Mesendoderm (in vitro differentiated cells): ENCODE measurements around the gene PTTG2.

Experiments
- DNase-seq: peaks from one replicate; pipeline ENCODE4 v3.0.0; 2013
- H2AK5ac ChIP-seq: 2 replicates; pipeline ENCODE4 v1.6.1; 2013; ENCODE audit warnings: low read length, inconsistent platforms
- H2BK120ac ChIP-seq: 2 replicates; pipeline ENCODE4 v1.6.1; 2013; ENCODE audit warnings: low read depth, mild to moderate bottlenecking, low read length, moderate library complexity, mixed read lengths
- H2BK15ac ChIP-seq: replicated peaks from 2 replicates; pipeline ENCODE4 v1.6.1; 2013; ENCODE audit warnings: low read depth, mild to moderate bottlenecking, moderate library complexity
- H2BK5ac ChIP-seq: 2 replicates; pipeline ENCODE4 v1.6.1; 2013; ENCODE audit warnings: low read length, inconsistent platforms
- H3K18ac ChIP-seq: 2 replicates; pipeline ENCODE4 v1.6.1; 2013; ENCODE audit warnings: mild to moderate bottlenecking, low read length, mixed read lengths
- H3K23ac ChIP-seq: one replicate; pipeline ENCODE4 v1.6.1; 2013; ENCODE audit warnings: low read length
- H3K27ac ChIP-seq: 2 replicates; pipeline ENCODE4 v1.5.1; 2013; ENCODE audit warnings: low read depth, mild to moderate bottlenecking, inconsistent platforms, low read length, moderate library complexity
- H3K27me3 ChIP-seq: 2 replicates; pipeline ENCODE4 v1.6.1; 2013; ENCODE audit warnings: low read length, control low read depth, mild to moderate bottlenecking, inconsistent platforms; ENCODE audit not compliant: insufficient read depth, poor library complexity
- H3K36me3 ChIP-seq: 2 replicates; pipeline ENCODE4 v1.6.1; 2013; ENCODE audit warnings: low read length, inconsistent platforms; ENCODE audit not compliant: control insufficient read depth, insufficient read depth
- H3K4ac ChIP-seq: one replicate; pipeline ENCODE4 v1.6.1; 2013; ENCODE audit warnings: low read depth, mild to moderate bottlenecking, low read length, moderate library complexity
- H3K4me1 ChIP-seq: 2 replicates; pipeline ENCODE4 v1.6.1; 2013; ENCODE audit warnings: low read depth, low read length, inconsistent platforms; ENCODE audit not compliant: control insufficient read depth
- H3K4me2 ChIP-seq: 2 replicates; pipeline ENCODE4 v1.6.1; 2013; ENCODE audit warnings: low read length
- H3K4me3 ChIP-seq: 2 replicates; pipeline ENCODE4 v1.5.1; 2013; ENCODE audit warnings: mild to moderate bottlenecking, low read length
- H3K56ac ChIP-seq: one replicate; pipeline ENCODE4 v1.6.1; 2013; ENCODE audit warnings: low read length
- H3K79me1 ChIP-seq: 2 replicates; pipeline ENCODE4 v1.6.1; 2013; ENCODE audit warnings: low read length, inconsistent platforms
- H3K79me2 ChIP-seq: 2 replicates; pipeline ENCODE4 v1.6.1; 2013; ENCODE audit warnings: mild to moderate bottlenecking, low read length; ENCODE audit not compliant: control insufficient read depth, insufficient read depth
- H3K9ac ChIP-seq: 2 replicates; pipeline ENCODE4 v1.6.1; 2013; ENCODE audit warnings: low read length, inconsistent platforms
- H4K5ac ChIP-seq: one replicate; pipeline ENCODE4 v1.6.1; 2013; ENCODE audit warnings: low read length
- H4K8ac ChIP-seq: one replicate; pipeline ENCODE4 v1.6.1; 2013; ENCODE audit warnings: low read depth, mild to moderate bottlenecking, control low read depth, low read length, moderate library complexity
- WGBS: extraction: QIAGEN DNeasy Blood & Tissue Kit; methylation state at CpG from one replicate; pipeline ENCODE4 v1.1.7; 2013; ENCODE audit warnings: low lambda C conversion rate, missing lambda C conversion rate; ENCODE audit not compliant: insufficient coverage; ENCODE audit errors: extremely low coverage; 5-methylcytosine and 5-hydroxymethylcytosine counted together

Gene PTTG2

DNA sequence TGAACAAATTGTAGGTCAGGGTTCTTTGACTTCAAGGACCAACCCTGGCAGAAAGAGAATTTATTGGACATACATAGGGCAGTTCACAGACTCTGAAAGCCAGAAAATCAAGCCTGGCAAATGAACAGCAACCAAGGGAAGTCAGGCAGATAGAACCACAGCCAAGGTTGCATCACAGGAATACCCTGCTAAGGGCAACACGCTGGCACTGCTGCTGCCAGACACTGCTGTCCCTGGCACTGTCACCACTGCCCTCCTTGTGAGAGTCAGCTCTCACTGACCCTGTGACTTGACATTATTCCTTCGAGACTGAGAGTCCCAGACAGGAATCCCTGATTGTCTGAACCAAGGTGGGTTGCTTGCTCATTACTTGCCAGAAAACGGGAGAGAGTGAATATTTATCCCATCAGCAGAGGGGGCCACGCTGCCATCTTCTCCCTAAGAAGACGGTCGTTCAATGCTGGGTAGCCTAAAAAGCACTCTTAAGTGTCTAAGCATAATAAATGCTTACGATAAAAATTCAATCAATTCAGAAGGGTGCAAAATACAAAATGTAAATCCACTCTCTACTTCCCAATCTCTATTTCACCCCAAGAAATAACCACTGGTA, 23.2 kb upstream of the PTTG2 start:
- H4K5ac ChIP-seq = no peak overlapping the region
- peak; percentile 30 for DNase-seq
- no peaks in the 10 kb centered on the region for H3K4me1 ChIP-seq
- no peak overlapping the region for H3K4ac ChIP-seq
- H3K4me2 ChIP-seq = no peak overlapping the region
- H3K79me2 ChIP-seq = no peaks in the 10 kb centered on the region
- no peaks in the 10 kb centered on the region for H3K36me3 ChIP-seq
- no peak overlapping the region for H3K23ac ChIP-seq
- H3K56ac ChIP-seq = no peak overlapping the region
- no peak overlapping the region for H2BK5ac ChIP-seq
- no peak overlapping the region for H3K9ac ChIP-seq
- H3K27me3 ChIP-seq = no peaks in the 10 kb centered on the region
- H2BK120ac ChIP-seq = no peak overlapping the region
- H2BK15ac ChIP-seq = no peak overlapping the region
- H3K4me3 ChIP-seq = no peak overlapping the region
- no peaks in the 10 kb centered on the region for H3K79me1 ChIP-seq
- H3K27ac ChIP-seq = no peak overlapping the region
- no peak overlapping the region for H4K8ac ChIP-seq
- H3K18ac ChIP-seq = no peak overlapping the region
- no peak overlapping the region for H2AK5ac ChIP-seq
- no CpG with 5 or more reads among the region's 7 CpGs for WGBS

DNA sequence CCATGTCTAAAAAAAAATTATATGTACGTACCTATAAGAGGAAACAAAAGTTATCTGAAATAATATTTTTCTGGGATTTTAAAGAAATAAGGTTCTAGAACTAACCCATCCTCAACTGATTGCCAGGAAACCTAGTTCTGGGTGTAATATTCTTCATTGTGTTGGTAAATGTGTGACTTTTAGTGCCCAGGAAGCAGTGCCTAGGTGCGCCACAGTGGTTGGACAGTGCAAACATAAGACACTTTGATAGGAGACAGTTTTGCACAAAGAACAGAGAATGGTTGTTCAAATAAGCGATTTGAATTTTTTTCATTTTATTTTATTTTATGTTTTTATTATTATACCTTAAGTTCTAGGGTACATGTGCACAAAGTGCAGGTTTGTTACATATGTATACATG, 22.0 kb upstream of the PTTG2 start:
- H3K56ac ChIP-seq = no peak overlapping the region
- no peak overlapping the region for H2BK5ac ChIP-seq
- no peak overlapping the region for H3K4me2 ChIP-seq
- no peak overlapping the region for H3K23ac ChIP-seq
- no peak overlapping the region for H2AK5ac ChIP-seq
- H3K4me1 ChIP-seq = no peaks in the 10 kb centered on the region
- no peaks in the 10 kb centered on the region for H3K36me3 ChIP-seq
- no peak overlapping the region for H3K4me3 ChIP-seq
- H3K27me3 ChIP-seq = no peaks in the 10 kb centered on the region
- no peak overlapping the region for H3K4ac ChIP-seq
- no CpG with 5 or more reads among the region's 3 CpGs for WGBS
- no peak overlapping the region for H4K8ac ChIP-seq
- H3K9ac ChIP-seq = no peak overlapping the region
- no peaks in the 10 kb centered on the region for H3K79me2 ChIP-seq
- no peak overlapping the region for H4K5ac ChIP-seq
- no peak overlapping the region for H3K18ac ChIP-seq
- no peaks in the 10 kb centered on the region for H3K79me1 ChIP-seq
- H3K27ac ChIP-seq = no peak overlapping the region
- no peak overlapping the region for H2BK120ac ChIP-seq
- DNase-seq = no peak
- H2BK15ac ChIP-seq = no peak overlapping the region

DNA sequence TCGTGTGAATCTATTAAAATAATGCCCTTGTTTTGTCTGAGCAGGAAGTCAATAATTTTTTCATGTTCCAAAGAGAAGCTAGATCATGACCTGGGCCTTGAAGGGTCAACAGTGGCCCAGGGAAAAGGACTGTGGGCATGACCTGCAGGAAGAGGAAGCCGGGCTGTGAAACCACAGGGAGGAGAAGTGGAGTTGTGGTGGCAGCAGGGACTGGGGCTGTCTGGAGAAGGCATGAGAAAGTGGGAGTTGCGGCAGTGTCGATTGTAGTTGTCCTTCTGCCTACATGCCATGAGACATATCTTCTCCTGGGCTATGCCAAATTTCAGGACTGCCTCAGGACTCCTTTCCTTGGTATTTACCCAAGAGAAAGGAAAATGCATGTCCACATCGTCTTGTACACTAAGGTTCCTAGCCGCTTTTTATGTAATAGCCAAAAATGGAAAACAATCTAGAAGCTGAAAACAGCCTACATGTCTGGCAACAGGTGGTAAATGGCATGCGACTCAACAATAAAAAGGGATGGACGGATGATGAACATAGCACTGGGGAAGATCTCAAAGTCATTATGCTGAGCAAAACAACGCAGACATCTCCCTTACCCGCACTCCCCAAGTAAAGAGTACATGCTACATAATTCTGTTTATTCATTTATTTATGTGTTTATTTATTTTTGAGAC, 13.6 kb upstream of the PTTG2 start:
- WGBS = no CpG with 5 or more reads among the region's 10 CpGs
- H4K5ac ChIP-seq = no peak overlapping the region
- no peak overlapping the region for H3K23ac ChIP-seq

DNA sequence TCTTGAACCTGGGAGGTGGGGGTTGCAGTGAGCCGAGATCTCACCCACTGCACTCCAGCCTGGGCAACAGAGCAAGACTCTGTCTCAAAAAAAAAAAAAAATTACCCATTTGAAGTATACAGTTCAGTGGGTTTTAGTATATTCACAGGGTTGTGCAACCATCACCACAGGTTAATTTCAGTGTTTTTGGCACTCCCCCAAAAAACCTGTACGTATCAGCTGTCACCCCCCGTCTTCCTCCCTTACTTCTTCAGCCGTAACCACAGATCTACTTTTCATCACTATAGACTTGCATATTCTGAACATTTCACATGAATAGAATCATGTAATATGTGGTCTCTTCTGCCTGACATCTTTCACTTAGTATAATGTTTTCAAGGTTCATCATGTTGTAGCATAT, 11.7 kb upstream of the PTTG2 start:
- Histone ChIP-seq H3K27ac (no peak overlapping the region), H3K4me1 (no peaks in the 10 kb centered on the region), H3K56ac (no peak overlapping the region), H2BK120ac (no peak overlapping the region), H3K4me3 (no peak overlapping the region), H3K4ac (no peak overlapping the region), H3K36me3 (no peaks in the 10 kb centered on the region), H4K8ac (no peak overlapping the region), H2BK15ac (no peak overlapping the region), H3K79me2 (no peaks in the 10 kb centered on the region), H3K18ac (no peak overlapping the region), H3K79me1 (no peaks in the 10 kb centered on the region), H2BK5ac (no peak overlapping the region), H4K5ac (no peak overlapping the region), H3K4me2 (no peak overlapping the region), H3K27me3 (no peaks in the 10 kb centered on the region), H3K23ac (no peak overlapping the region), H2AK5ac (no peak overlapping the region), H3K9ac (no peak overlapping the region)
- DNase-seq = no peak
- WGBS = no CpG with 5 or more reads among the region's 4 CpGs

More for the DNA sequence above, 13.6 kb upstream of the PTTG2 start:
- Histone ChIP-seq H3K56ac (no peak overlapping the region), H3K4ac (no peak overlapping the region), H3K79me2 (no peaks in the 10 kb centered on the region), H2BK120ac (no peak overlapping the region), H2AK5ac (no peak overlapping the region), H3K36me3 (no peaks in the 10 kb centered on the region), H3K27ac (no peak overlapping the region), H3K4me1 (no peaks in the 10 kb centered on the region), H2BK5ac (no peak overlapping the region), H3K4me2 (no peak overlapping the region), H3K79me1 (no peaks in the 10 kb centered on the region), H3K9ac (no peak overlapping the region), H4K8ac (no peak overlapping the region), H3K27me3 (no peaks in the 10 kb centered on the region), H3K18ac (no peak overlapping the region), H2BK15ac (no peak overlapping the region), H3K4me3 (no peak overlapping the region)
- DNase-seq = no peak

DNA sequence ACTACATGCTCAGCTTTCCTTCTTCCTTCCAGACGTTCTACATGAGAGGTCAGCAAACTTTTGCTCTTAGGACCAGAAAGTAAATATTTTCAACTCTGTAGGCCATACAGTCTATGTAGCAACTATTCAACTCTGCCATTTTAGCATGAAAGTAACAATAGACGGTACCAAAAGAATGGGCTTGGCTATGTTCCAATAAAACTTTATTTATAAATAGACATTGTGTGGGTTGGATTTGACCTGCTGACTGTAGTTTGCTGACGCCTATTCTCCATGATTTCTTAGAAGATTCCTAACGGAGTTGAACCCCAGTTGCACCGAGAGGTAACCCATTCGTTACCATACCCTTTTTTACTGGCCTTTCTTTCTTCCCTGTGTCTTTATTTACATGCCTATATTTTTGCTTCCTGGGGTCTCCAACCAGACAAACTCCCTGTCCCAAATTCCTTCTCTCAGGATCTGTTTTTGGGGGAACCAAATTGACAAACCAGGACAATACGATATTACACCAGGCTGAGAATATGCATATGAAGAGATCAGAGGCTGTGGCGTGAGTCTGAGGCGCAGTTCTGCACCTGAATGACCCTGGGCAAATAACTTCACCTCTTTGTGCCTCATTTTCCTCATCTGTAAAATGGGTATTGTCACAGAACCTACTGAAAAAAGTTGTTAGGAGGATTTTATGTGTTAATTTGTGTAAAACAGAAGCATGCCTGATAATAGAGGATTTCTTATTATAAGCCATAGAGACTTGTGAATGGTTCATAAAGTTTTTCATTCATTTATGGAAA, 10.4 kb upstream of the PTTG2 start:
- WGBS = no CpG with 5 or more reads among the region's 9 CpGs
- no peak overlapping the region for H2BK15ac ChIP-seq

More for the DNA sequence above, 10.4 kb upstream of the PTTG2 start:
- H3K27ac ChIP-seq = no peak overlapping the region
- no peak overlapping the region for H3K18ac ChIP-seq
- DNase-seq = no peak
- H3K4me3 ChIP-seq = no peak overlapping the region
- no peak overlapping the region for H2BK120ac ChIP-seq
- H4K8ac ChIP-seq = no peak overlapping the region
- no peak overlapping the region for H3K56ac ChIP-seq
- H3K4ac ChIP-seq = no peak overlapping the region
- no peak overlapping the region for H3K4me2 ChIP-seq
- H3K9ac ChIP-seq = no peak overlapping the region
- H3K36me3 ChIP-seq = no peaks in the 10 kb centered on the region
- H3K79me2 ChIP-seq = no peaks in the 10 kb centered on the region
- H2BK5ac ChIP-seq = no peak overlapping the region
- H3K79me1 ChIP-seq = no peaks in the 10 kb centered on the region
- H3K27me3 ChIP-seq = no peaks in the 10 kb centered on the region
- no peak overlapping the region for H3K23ac ChIP-seq
- H2AK5ac ChIP-seq = no peak overlapping the region
- no peak overlapping the region for H4K5ac ChIP-seq
- no peaks in the 10 kb centered on the region for H3K4me1 ChIP-seq
